SK-N-SH (cell line): Measurements from ENCODE around the gene UBE2I.

Experiments
- EP300 ChIP-seq, 2 experiments: IDR thresholded peaks; 2 replicates each; pipeline versions ENCODE4 v1.4.0 to v1.6.1; 2012; ENCODE audit warnings: borderline replicate concordance in 1 of 2, low read depth in 1 of 2, low read length in 1 of 2
- JUND ChIP-seq: IDR thresholded peaks from 2 replicates; pipeline ENCODE4 v1.4.0; 2012
- TAF1 ChIP-seq: IDR thresholded peaks from 2 replicates; pipeline ENCODE4 v1.6.1; 2012; ENCODE audit warnings: low read depth, mild to moderate bottlenecking, low read length, moderate library complexity, borderline replicate concordance
- TEAD4 ChIP-seq: IDR thresholded peaks from 2 replicates; pipeline ENCODE4 v1.4.0; 2012; ENCODE audit warnings: mild to moderate bottlenecking, borderline replicate concordance; ENCODE audit not compliant: insufficient read depth
- YY1 ChIP-seq: IDR thresholded peaks from 2 replicates; pipeline ENCODE4 v1.4.0; 2012; ENCODE audit warnings: low read depth, mild to moderate bottlenecking
- TF ChIP-seq, protein P1 (sequence below): fragments of 200-600 bp; sonication (generic); IDR thresholded peaks from 2 replicates; pipeline ENCODE4 v1.6.1; 2017; ENCODE audit warnings: antibody characterized with exemption, mild to moderate bottlenecking, moderate library complexity
- TF ChIP-seq, protein P2 (sequence below): fragments of 150-350 bp; IDR thresholded peaks from 2 replicates; pipeline ENCODE4 v1.6.1; 2017; ENCODE audit warnings: antibody characterized with exemption, low read length, low read depth, borderline replicate concordance
- TF ChIP-seq, protein P3 (sequence below): IDR thresholded peaks from 2 replicates; pipeline ENCODE4 v1.6.1; 2012; ENCODE audit warnings: mild to moderate bottlenecking, low read depth, low read length, moderate library complexity

DNA sequence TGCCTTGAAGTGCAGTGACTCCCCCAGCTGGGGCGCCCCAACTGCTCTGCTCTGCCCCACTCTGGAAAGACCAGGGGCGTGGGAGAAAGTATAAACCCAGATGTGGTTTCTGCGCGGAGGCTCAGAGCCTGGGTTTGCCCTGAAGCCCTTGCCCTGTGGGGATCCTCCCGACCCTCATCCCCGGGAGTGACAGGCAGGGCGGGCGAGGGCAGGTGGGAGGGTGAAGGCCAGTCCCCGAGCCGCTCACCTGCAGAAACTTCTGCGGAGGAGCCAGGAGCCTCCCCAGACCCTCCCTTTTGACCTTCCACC is 49.7 kb upstream of the UBE2I start:
- TF ChIP-seq, protein P1, sequence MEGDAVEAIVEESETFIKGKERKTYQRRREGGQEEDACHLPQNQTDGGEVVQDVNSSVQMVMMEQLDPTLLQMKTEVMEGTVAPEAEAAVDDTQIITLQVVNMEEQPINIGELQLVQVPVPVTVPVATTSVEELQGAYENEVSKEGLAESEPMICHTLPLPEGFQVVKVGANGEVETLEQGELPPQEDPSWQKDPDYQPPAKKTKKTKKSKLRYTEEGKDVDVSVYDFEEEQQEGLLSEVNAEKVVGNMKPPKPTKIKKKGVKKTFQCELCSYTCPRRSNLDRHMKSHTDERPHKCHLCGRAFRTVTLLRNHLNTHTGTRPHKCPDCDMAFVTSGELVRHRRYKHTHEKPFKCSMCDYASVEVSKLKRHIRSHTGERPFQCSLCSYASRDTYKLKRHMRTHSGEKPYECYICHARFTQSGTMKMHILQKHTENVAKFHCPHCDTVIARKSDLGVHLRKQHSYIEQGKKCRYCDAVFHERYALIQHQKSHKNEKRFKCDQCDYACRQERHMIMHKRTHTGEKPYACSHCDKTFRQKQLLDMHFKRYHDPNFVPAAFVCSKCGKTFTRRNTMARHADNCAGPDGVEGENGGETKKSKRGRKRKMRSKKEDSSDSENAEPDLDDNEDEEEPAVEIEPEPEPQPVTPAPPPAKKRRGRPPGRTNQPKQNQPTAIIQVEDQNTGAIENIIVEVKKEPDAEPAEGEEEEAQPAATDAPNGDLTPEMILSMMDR = no peak
- TF ChIP-seq TEAD4 (no peak), YY1 (no peak), EP300 (IDR thresholded peaks at IDR 0.05; ENCODE audit: borderline replicate concordance in 1 of 2, low read depth in 1 of 2, low read length in 1 of 2) (no peak), TAF1 (no peak), JUND (no peak)
- TF ChIP-seq, protein P2, sequence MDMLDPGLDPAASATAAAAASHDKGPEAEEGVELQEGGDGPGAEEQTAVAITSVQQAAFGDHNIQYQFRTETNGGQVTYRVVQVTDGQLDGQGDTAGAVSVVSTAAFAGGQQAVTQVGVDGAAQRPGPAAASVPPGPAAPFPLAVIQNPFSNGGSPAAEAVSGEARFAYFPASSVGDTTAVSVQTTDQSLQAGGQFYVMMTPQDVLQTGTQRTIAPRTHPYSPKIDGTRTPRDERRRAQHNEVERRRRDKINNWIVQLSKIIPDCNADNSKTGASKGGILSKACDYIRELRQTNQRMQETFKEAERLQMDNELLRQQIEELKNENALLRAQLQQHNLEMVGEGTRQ = no peak
- TF ChIP-seq, protein P3, sequence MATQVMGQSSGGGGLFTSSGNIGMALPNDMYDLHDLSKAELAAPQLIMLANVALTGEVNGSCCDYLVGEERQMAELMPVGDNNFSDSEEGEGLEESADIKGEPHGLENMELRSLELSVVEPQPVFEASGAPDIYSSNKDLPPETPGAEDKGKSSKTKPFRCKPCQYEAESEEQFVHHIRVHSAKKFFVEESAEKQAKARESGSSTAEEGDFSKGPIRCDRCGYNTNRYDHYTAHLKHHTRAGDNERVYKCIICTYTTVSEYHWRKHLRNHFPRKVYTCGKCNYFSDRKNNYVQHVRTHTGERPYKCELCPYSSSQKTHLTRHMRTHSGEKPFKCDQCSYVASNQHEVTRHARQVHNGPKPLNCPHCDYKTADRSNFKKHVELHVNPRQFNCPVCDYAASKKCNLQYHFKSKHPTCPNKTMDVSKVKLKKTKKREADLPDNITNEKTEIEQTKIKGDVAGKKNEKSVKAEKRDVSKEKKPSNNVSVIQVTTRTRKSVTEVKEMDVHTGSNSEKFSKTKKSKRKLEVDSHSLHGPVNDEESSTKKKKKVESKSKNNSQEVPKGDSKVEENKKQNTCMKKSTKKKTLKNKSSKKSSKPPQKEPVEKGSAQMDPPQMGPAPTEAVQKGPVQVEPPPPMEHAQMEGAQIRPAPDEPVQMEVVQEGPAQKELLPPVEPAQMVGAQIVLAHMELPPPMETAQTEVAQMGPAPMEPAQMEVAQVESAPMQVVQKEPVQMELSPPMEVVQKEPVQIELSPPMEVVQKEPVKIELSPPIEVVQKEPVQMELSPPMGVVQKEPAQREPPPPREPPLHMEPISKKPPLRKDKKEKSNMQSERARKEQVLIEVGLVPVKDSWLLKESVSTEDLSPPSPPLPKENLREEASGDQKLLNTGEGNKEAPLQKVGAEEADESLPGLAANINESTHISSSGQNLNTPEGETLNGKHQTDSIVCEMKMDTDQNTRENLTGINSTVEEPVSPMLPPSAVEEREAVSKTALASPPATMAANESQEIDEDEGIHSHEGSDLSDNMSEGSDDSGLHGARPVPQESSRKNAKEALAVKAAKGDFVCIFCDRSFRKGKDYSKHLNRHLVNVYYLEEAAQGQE = no peak
